Lung (tissue), 12 donors: ENCODE data around the gene PTPRN2. TPM values are rescaled to one million over a fixed set of nuclear protein-coding genes. Genes with fewer than 3 reads are reported as not detected.

Experiments
- ATAC-seq: fragments of 200-7000 bp; cut with Tn5 transposase; one replicate; pipeline ENCODE4 v1.9.1; 2020; ENCODE audit warnings: moderate number of reproducible peaks; ENCODE audit not compliant: insufficient read depth, low FRiP score
- DNase-seq, 3 donors: peaks; one replicate each; pipeline ENCODE4 v3.0.0-alpha.2; 2013 to 2017
- H3K27ac ChIP-seq, 2 donors: one replicate each; pipeline ENCODE4 v1.5.1; 2013; ENCODE audit warnings: mild to moderate bottlenecking in 2 of 2, moderate library complexity in 2 of 2, control low read depth in 1 of 2, inconsistent platforms in 1 of 2, low read depth in 1 of 2, low read length in 1 of 2
- H3K27me3 ChIP-seq, 3 donors: one replicate each; pipeline ENCODE4 v1.5.1; 2013; ENCODE audit warnings: low read length in 2 of 3; ENCODE audit not compliant: control insufficient read depth in 3 of 3, insufficient read depth in 3 of 3
- H3K36me3 ChIP-seq, 4 donors: one replicate each; pipeline ENCODE4 v1.5.1; 2013; ENCODE audit warnings: low read length in 4 of 4, mild to moderate bottlenecking in 1 of 4, moderate library complexity in 1 of 4; ENCODE audit not compliant: control insufficient read depth in 4 of 4, insufficient read depth in 4 of 4
- H3K4me1 ChIP-seq, 5 donors: one replicate each; pipeline ENCODE4 v1.5.1; 2013; ENCODE audit warnings: low read length in 5 of 5, mild to moderate bottlenecking in 2 of 5, moderate library complexity in 1 of 5; ENCODE audit not compliant: control insufficient read depth in 5 of 5, insufficient read depth in 5 of 5
- H3K4me3 ChIP-seq: one replicate; pipeline ENCODE4 v1.5.1; 2013; ENCODE audit warnings: mild to moderate bottlenecking, control low read depth, moderate library complexity
- H3K9ac ChIP-seq, 2 donors: one replicate each; pipeline ENCODE4 v1.5.1; 2013; ENCODE audit warnings: low read length in 2 of 2, control low read depth in 1 of 2; ENCODE audit not compliant: insufficient read depth in 1 of 2
- H3K9me3 ChIP-seq, 4 donors: one replicate each; pipeline ENCODE4 v1.5.1; 2013; ENCODE audit warnings: low read length in 3 of 4, mild to moderate bottlenecking in 1 of 4, moderate library complexity in 1 of 4; ENCODE audit not compliant: control insufficient read depth in 4 of 4, insufficient read depth in 3 of 4
- WGBS, 2 donors: extraction: QIAGEN DNeasy Blood & Tissue Kit; methylation state at CpG; one replicate each; pipeline ENCODE4 v1.1.7; 2013; 5-methylcytosine and 5-hydroxymethylcytosine counted together
- polyA plus RNA-seq, 2 donors: library from polyadenylated mRNA; stranded (reverse); fragments of 200-250 nt; gene quantifications; one replicate each; pipeline ENCODE4 v1.2.1, GENCODE V29; 2013
- total RNA-seq, 2 donors: library from RNA; depleted of rRNA in 1 of 2; stranded (reverse); fragments of >200 nt in 1 of 2; gene quantifications; one replicate each; pipeline ENCODE4 v1.2.1, GENCODE V29; 2014 to 2021
- TF ChIP-seq, protein P1 (sequence below): IDR thresholded peaks from 2 replicates; pipeline ENCODE4 v1.5.1; 2012; ENCODE audit warnings: mild to moderate bottlenecking; ENCODE audit errors: control extremely low read depth, extremely low read depth
- donor health status: control.
- donor health status: control.
- donor health status: Bipolar disorder and iron deficiency.
- donor health status: healthy.
- donor health status: DM: yes; HTN: yes; CAD: no.

The PTPRN2 gene
- total and polyA plus RNA-seq, 4 donors: 2.1 to 7.4 (median 4.4) TPM

DNA sequence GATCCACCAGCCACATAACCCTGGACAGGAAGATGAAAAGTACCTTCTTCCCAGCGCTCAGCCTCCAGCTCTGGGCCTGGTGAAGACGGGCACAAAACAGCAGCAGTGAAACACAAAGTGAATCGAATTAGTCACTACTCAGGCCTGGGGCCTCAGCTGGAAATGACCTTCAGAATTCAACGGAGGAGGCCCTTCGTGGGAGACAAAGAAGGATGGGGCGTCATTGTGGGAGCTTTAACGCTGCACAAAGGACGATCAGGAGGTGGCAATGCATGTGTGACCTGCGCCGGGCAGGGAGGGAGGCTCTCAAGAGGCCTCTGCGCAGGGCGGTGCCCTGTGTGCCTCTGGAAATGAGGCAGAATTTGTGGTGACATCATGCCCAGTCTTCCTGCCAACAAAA, 1089.0 kb downstream of the PTPRN2 start:
- H3K9me3 ChIP-seq: peaks cover 0 to 8% (median 0%) of the 10 kb centered on the region in 4 donors
- no peaks in the 10 kb centered on the region for H3K27me3 ChIP-seq
- no peak overlapping the region for H3K4me3 ChIP-seq
- WGBS, 2 donors: 83 to 90% methylated on average over 12 of the region's 12 CpGs
- H3K27ac ChIP-seq: no peak overlapping the region
- H3K4me1 ChIP-seq: peaks cover 0 to 3% (median 0%) of the 10 kb centered on the region in 5 donors
- ATAC-seq: no peak
- H3K9ac ChIP-seq: no peak overlapping the region
- TF ChIP-seq, protein P1, sequence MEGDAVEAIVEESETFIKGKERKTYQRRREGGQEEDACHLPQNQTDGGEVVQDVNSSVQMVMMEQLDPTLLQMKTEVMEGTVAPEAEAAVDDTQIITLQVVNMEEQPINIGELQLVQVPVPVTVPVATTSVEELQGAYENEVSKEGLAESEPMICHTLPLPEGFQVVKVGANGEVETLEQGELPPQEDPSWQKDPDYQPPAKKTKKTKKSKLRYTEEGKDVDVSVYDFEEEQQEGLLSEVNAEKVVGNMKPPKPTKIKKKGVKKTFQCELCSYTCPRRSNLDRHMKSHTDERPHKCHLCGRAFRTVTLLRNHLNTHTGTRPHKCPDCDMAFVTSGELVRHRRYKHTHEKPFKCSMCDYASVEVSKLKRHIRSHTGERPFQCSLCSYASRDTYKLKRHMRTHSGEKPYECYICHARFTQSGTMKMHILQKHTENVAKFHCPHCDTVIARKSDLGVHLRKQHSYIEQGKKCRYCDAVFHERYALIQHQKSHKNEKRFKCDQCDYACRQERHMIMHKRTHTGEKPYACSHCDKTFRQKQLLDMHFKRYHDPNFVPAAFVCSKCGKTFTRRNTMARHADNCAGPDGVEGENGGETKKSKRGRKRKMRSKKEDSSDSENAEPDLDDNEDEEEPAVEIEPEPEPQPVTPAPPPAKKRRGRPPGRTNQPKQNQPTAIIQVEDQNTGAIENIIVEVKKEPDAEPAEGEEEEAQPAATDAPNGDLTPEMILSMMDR: no peak
- H3K36me3 ChIP-seq: no peaks in the 10 kb centered on the region
- DNase-seq: no peak

DNA sequence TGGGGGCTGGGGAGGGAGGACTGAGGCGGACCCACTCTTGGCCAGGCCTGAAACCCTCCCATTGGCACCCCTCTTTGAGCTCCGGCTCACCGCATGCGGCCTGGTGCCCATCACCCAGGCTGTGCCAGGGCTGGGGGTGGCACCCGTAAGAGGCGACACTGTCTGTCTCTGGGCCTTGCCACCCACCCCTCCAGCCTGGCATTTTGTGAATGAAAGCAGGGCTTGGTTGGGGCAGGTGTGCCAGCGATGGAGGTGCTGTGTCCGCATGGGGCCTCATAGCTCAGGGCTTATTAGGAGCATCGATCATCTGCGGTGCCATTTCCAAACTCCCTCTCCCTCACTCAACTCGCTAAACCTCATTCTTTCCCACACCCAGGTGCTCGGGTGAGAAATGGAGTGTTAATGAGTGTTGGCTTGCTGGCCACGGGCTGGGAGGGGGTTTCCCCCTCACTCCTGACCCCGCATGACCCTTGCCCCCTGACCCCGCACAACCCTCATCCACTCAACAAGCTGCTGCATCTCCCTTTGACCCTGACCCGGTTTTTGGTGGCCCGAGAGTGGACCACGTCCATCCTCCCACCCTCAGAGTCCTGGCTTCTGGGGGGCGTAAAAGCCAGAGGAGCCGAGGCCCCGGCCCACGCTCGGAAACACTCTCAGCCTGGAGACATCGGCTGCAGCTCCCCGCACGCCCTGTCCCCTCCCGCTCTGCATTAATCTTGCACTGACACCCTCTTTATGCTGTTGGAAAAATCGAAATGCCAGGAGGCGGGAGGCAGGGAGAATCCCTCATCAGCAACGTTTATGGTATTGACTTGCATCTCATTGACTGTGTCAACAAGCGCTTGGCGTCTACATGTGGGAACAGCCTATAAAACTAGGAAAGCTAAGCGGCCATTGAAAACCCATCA, 1089.6 kb downstream of the PTPRN2 start:
- DNase-seq: no peak
- Histone ChIP-seq H3K4me1 (peaks cover 0 to 3% (median 0%) of the 10 kb centered on the region in 5 donors), H3K27me3 (no peaks in the 10 kb centered on the region), H3K9me3 (peaks cover 0 to 8% (median 0%) of the 10 kb centered on the region in 4 donors), H3K9ac (no peak overlapping the region), H3K36me3 (no peaks in the 10 kb centered on the region), H3K4me3 (no peak overlapping the region), H3K27ac (no peak overlapping the region)
- TF ChIP-seq, protein P1: no peak
- 81 to 88% methylated on average over 33 of the region's 33 CpGs for WGBS, 2 donors
- no peak for ATAC-seq

DNA sequence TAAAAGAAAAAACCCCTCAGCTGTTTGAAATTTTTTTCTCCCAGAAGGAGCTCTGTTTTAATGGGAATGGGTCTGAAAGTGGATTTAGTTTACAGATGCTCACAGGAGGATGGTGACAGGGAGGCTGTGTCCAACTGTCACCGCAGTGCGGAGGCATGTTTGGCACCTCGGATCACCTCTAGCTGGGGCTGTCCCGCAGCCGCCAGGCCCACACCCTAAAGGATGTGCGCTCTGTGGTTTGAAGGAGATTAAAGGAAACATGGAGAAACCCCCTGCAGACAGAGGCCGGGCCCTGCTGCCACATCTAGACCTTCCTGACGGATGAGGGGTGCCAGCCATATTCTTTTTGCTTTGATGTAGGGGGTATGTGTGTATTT, 1090.3 kb downstream of the PTPRN2 start:
- Histone ChIP-seq H3K36me3 (no peaks in the 10 kb centered on the region), H3K4me3 (no peak overlapping the region), H3K9ac (no peak overlapping the region), H3K9me3 (peaks cover 0 to 6% (median 0%) of the 10 kb centered on the region in 4 donors), H3K27me3 (no peaks in the 10 kb centered on the region), H3K4me1 (peaks cover 0 to under 1% (median 0%) of the 10 kb centered on the region in 5 donors), H3K27ac (no peak overlapping the region)
- WGBS, 2 donors: 82 to 87% methylated on average over 8 of the region's 8 CpGs
- no peak for DNase-seq
- ATAC-seq: no peak
- TF ChIP-seq, protein P1: no peak
